K562 (cell line): Measurements from ENCODE around the gene SHISA6. TPM values are rescaled to one million over a fixed set of nuclear protein-coding genes. Genes with fewer than 3 reads are reported as not detected.

Source experiments
- ATAC-seq: fragments of 200-7000 bp; cut with Tn5 transposase; 3 replicates; pipeline ENCODE4 v1.9.1; 2020; ENCODE audit warnings: moderate library complexity
- BruUV-seq: library from RNA; stranded (reverse); fragments of 400-500 nt; replicated peaks from 2 replicates; lab custom pipeline; 2021; lab: Mats Ljungman, UMichigan
- CTCF ChIA-PET: fragments of 300-600 bp; formaldehyde crosslinking; extraction: SDS; loops from one replicate; lab custom pipeline; 2021; ENCODE audit warnings: low intra/inter-chr PET ratio; lab: Yijun Ruan, JAX
- POLR2A ChIA-PET: fragments of 300-600, 350-650 bp; sonication (Branson Sonifier 250); formaldehyde crosslinking; extraction: SDS; loops from one replicate; lab custom pipeline; 2021; ENCODE audit warnings: antibody characterized with exemption, inconsistent platforms; lab: Yijun Ruan, JAX
- DNase-seq, 4 experiments: peaks; one replicate each; pipeline versions ENCODE4 v3.0.0 to v3.0.0-alpha.2; 2011 to 2018; ENCODE audit warnings: low spot score in 3 of 4, mixed read lengths in 3 of 4; ENCODE audit errors: extremely low read depth in 1 of 4
- FAIRE-seq: peaks from 2 replicates; lab custom pipeline; 2011; peaks lifted over from hg19 to GRCh38; lab: Jason Lieb, UNC
- H2AFZ ChIP-seq: 2 replicates; pipeline ENCODE4 v1.6.0; 2011; ENCODE audit warnings: low read depth, low read length, control low read depth, inconsistent platforms
- H3K27ac ChIP-seq: fragments of 200-600 bp; 3 replicates; pipeline ENCODE4 v1.8.0; 2011; ENCODE audit warnings: low read depth, mild to moderate bottlenecking, control low read depth, inconsistent platforms, low read length, moderate library complexity, mixed read lengths; ENCODE audit errors: extremely low read depth
- H3K27me3 ChIP-seq, 2 experiments: fragments of 300-600 bp in 1 of 2; 2 replicates in 1 of 2; 3 replicates in 1 of 2; pipeline versions ENCODE4 v1.6.0 to v1.8.0; 2011; ENCODE audit warnings: inconsistent platforms in 2 of 2, low read length in 2 of 2, mild to moderate bottlenecking in 1 of 2, mixed read lengths in 1 of 2, moderate library complexity in 1 of 2; ENCODE audit not compliant: control insufficient read depth in 2 of 2, insufficient read depth in 2 of 2
- H3K36me3 ChIP-seq: fragments of 300-600 bp; 3 replicates; pipeline ENCODE4 v1.8.0; 2011; ENCODE audit warnings: mild to moderate bottlenecking, low read length, inconsistent platforms; ENCODE audit not compliant: control insufficient read depth, insufficient read depth
- H3K4me1 ChIP-seq, 2 experiments: fragments of 200-600 bp in 1 of 2; replicated peaks in 1 of 2; 2 replicates in 1 of 2; 3 replicates in 1 of 2; pipeline versions ENCODE4 v1.5.1 to v1.8.0; 2011; ENCODE audit warnings: inconsistent platforms in 2 of 2, low read length in 2 of 2, mild to moderate bottlenecking in 1 of 2, mixed read lengths in 1 of 2, moderate library complexity in 1 of 2; ENCODE audit not compliant: control insufficient read depth in 2 of 2, insufficient read depth in 2 of 2
- H3K4me2 ChIP-seq: 2 replicates; pipeline ENCODE4 v1.6.1; 2011; ENCODE audit warnings: low read length, control low read depth, inconsistent platforms, mixed read lengths; ENCODE audit not compliant: insufficient read depth
- H3K4me3 ChIP-seq: fragments of 200-600 bp; sonication (generic), shearing (Covaris generic); 2 replicates; pipeline ENCODE4 v1.5.1; 2016; ENCODE audit warnings: control low read depth, inconsistent platforms
- H3K79me2 ChIP-seq: fragments of 200-600 bp; 3 replicates; pipeline ENCODE4 v1.8.0; 2011; ENCODE audit warnings: low read length, inconsistent platforms; ENCODE audit not compliant: control insufficient read depth, insufficient read depth
- H3K9ac ChIP-seq, 2 experiments: 2 replicates each; pipeline versions ENCODE4 v1.6.0 to v1.6.1; 2011; ENCODE audit warnings: low read depth in 2 of 2, low read length in 2 of 2, control low read depth in 1 of 2, inconsistent platforms in 1 of 2, mild to moderate bottlenecking in 1 of 2, mixed read lengths in 1 of 2; ENCODE audit not compliant: insufficient read depth in 1 of 2
- H3K9me1 ChIP-seq: one replicate; pipeline ENCODE4 v1.6.0; 2011; ENCODE audit warnings: inconsistent platforms, mild to moderate bottlenecking, low read length, moderate library complexity; ENCODE audit not compliant: control insufficient read depth, insufficient read depth
- H3K9me3 ChIP-seq: replicated peaks from 2 replicates; pipeline ENCODE4 v1.5.1; 2011; ENCODE audit warnings: low read depth, low read length, inconsistent platforms; ENCODE audit not compliant: control insufficient read depth, insufficient read depth
- H4K20me1 ChIP-seq: replicated peaks from 2 replicates; pipeline ENCODE4 v1.6.1; 2011; ENCODE audit warnings: low read length, inconsistent platforms, mixed read lengths; ENCODE audit not compliant: control insufficient read depth, insufficient read depth
- ARHGAP35 ChIP-seq: fragments of 450-650 bp; IDR thresholded peaks from 2 replicates; pipeline ENCODE4 v1.6.1; 2018; ENCODE audit not compliant: partially characterized antibody
- BHLHE40 ChIP-seq: IDR thresholded peaks from 2 replicates; pipeline ENCODE4 v1.6.1; 2011; ENCODE audit warnings: low read length, improper control_type of control experiment
- KDM4B ChIP-seq, 2 experiments: fragments of 450-650 bp in 1 of 2; sonication (generic) in 1 of 2; IDR thresholded peaks; 2 replicates each; pipeline ENCODE4 v1.6.1; 2016 to 2017; ENCODE audit warnings: borderline replicate concordance in 2 of 2, antibody characterized with exemption in 1 of 2, low read depth in 1 of 2, mild to moderate bottlenecking in 1 of 2
- NELFE ChIP-seq: IDR thresholded peaks from 2 replicates; pipeline ENCODE4 v1.6.1; 2011; ENCODE audit warnings: mild to moderate bottlenecking; ENCODE audit not compliant: insufficient read depth, insufficient read length
- NR2F6 ChIP-seq: fragments of 450-650 bp; formaldehyde crosslinking; IDR thresholded peaks from 2 replicates; pipeline ENCODE4 v1.4.0; 2020; ENCODE audit warnings: mild to moderate bottlenecking
- RB1 ChIP-seq: fragments of 450-650 bp; IDR thresholded peaks from 2 replicates; pipeline ENCODE4 v1.6.1; 2017; ENCODE audit warnings: low read depth, mild to moderate bottlenecking
- SIN3B ChIP-seq: fragments of 450-650 bp; IDR thresholded peaks from 2 replicates; pipeline ENCODE4 v1.6.1; 2017; ENCODE audit warnings: low read depth, mild to moderate bottlenecking, moderate library complexity
- WHSC1 ChIP-seq: IDR thresholded peaks from one replicate; pipeline ENCODE4 v1.6.1; 2012; ENCODE audit warnings: low read length, control low read depth, inconsistent platforms
- ZNF124 ChIP-seq: sonication (generic); formaldehyde crosslinking; IDR thresholded peaks from 2 replicates; pipeline ENCODE4 v1.8.1; 2022; ENCODE audit warnings: missing genetic modification reagents
- ZNF23 ChIP-seq: fragments of 250-450 bp; sonication (Bioruptor Pico); IDR thresholded peaks from 2 replicates; pipeline ENCODE4 v1.4.0; 2020; ENCODE audit warnings: mild to moderate bottlenecking
- ZNF354B ChIP-seq: fragments of 250-450 bp; sonication (Bioruptor Pico); IDR thresholded peaks from 2 replicates; pipeline ENCODE4 v1.4.0; 2020
- ZNF384 ChIP-seq: IDR thresholded peaks from 2 replicates; pipeline ENCODE4 v1.6.1; 2012; ENCODE audit warnings: low read depth, low read length, improper control_type of control experiment
- WGBS: fragments of 100-300 bp; shearing (Covaris generic); methylation state at CpG from one replicate; pipeline ENCODE4 v1.1.6; 2016; ENCODE audit warnings: low coverage, mixed read lengths; ENCODE audit not compliant: insufficient coverage; ENCODE audit errors: missing lambda C conversion rate; 5-methylcytosine and 5-hydroxymethylcytosine counted together
- in situ Hi-C: fragments of 300-500 bp; cut with MboI; formaldehyde crosslinking; loops from 4 replicates; pipeline ENCODE4 v1.15.0; 2018; ENCODE audit warnings: inconsistent platforms, mixed read lengths
- intact Hi-C: fragments of 100-400 bp; cut with micrococcal nuclease; formaldehyde crosslinking; loops from 2 replicates; pipeline ENCODE4 v1.14.2; 2022
- polyA plus RNA-seq, 8 experiments: library from polyadenylated mRNA; depleted of rRNA in 4 of 8; stranded (reverse) in 5 of 8; unstranded in 3 of 8; fragments of >200 nt; fragmentation: Nextera tagmentation in 2 of 8; fragmentation: Illumina TruSeq in 1 of 8; extraction: Ambion mirVana in 2 of 8; extraction: Trizol in 1 of 8; gene quantifications; 2 replicates each; pipeline versions ENCODE4 v1.2.1 to v1.2.3, GENCODE V29; 2011 to 2014; ENCODE audit warnings: inconsistent platforms in 1 of 8, missing spikeins in 1 of 8
- total RNA-seq, 7 experiments: library from RNA; depleted of rRNA in 6 of 7; stranded (reverse); fragments of >200 nt in 6 of 7; fragmentation: Illumina TruSeq in 2 of 7; extraction: Trizol in 2 of 7; gene quantifications; 2 replicates each; pipeline versions ENCODE4 v1.2.1 to v1.2.3, GENCODE V29; 2011 to 2021; ENCODE audit warnings: low replicate concordance in 1 of 7
- TF ChIP-seq, protein P1 (sequence below): sonication (generic); formaldehyde crosslinking; IDR thresholded peaks from 2 replicates; pipeline ENCODE4 v1.8.1; 2023; ENCODE audit warnings: mild to moderate bottlenecking, missing genetic modification reagents, moderate library complexity
- TF ChIP-seq, protein P2 (sequence below): fragments of 250-450 bp; sonication (Bioruptor Pico); IDR thresholded peaks from 2 replicates; pipeline ENCODE4 v1.4.0; 2020; ENCODE audit warnings: mild to moderate bottlenecking
- TF ChIP-seq, protein P3 (sequence below), 2 experiments: fragments of 150-350 bp in 1 of 2; IDR thresholded peaks; 2 replicates each; pipeline ENCODE4 v1.6.1; 2012 to 2016; ENCODE audit warnings: low read depth in 2 of 2, low read length in 2 of 2, mild to moderate bottlenecking in 1 of 2, moderate library complexity in 1 of 2
- TF ChIP-seq, protein P4 (sequence below): fragments of 250-450 bp; sonication (Bioruptor Pico); IDR thresholded peaks from 2 replicates; pipeline ENCODE4 v1.5.0; 2020; ENCODE audit warnings: mild to moderate bottlenecking, borderline replicate concordance

SHISA6 gene
- total and polyA plus RNA-seq, 9 of the 15 experiments (the other 6 are each of a cell fraction or from before 2014, with no cell fraction given): not detected

DNA sequence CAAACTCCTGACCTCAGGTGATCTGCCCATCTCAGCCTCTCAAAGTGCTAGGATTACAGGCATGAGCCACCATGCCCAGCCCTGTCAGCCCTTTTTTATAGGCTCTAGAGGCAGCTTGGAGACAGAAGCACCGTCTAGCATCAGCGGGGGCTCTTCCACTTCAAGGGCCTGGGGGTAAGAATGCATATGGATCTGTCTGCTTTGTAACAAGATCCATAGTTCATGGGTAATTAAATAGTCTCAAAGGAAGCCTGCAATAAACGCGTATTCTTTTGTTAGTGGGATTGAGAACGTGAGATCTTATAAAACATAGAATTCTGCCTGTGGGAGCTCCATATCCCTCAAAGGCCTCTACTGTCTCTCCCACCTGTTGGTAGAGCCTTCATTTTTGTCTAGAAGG is 142.1 kb downstream of the SHISA6 start:
- no peak for ATAC-seq
- no peak overlapping the region for H3K4me2 ChIP-seq
- H4K20me1 ChIP-seq: no peaks in the 10 kb centered on the region
- no peaks in the 10 kb centered on the region for H3K36me3 ChIP-seq
- no peak for DNase-seq
- H3K27me3 ChIP-seq: no peaks in the 10 kb centered on the region
- in situ Hi-C loops (no loop called here), intact Hi-C loops (no loop called here)
- 2% methylated on average over 4 of the region's 5 CpGs for WGBS
- no TSS peak for BruUV-seq
- no peak overlapping the region for H3K4me3 ChIP-seq
- CTCF ChIA-PET: no interaction called here
- H3K4me1 ChIP-seq: no peaks in the 10 kb centered on the region
- FAIRE-seq: no peak
- TF ChIP-seq, protein P1, sequence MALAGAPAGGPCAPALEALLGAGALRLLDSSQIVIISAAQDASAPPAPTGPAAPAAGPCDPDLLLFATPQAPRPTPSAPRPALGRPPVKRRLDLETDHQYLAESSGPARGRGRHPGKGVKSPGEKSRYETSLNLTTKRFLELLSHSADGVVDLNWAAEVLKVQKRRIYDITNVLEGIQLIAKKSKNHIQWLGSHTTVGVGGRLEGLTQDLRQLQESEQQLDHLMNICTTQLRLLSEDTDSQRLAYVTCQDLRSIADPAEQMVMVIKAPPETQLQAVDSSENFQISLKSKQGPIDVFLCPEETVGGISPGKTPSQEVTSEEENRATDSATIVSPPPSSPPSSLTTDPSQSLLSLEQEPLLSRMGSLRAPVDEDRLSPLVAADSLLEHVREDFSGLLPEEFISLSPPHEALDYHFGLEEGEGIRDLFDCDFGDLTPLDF (CRISPR knock-in tag): no peak
- TF ChIP-seq SIN3B (no peak), KDM4B (IDR thresholded peaks at IDR 0.05; ENCODE audit: borderline replicate concordance in 2 of 2, low read depth in 1 of 2) (no peak), ZNF124 (CRISPR knock-in tag) (no peak), ZNF384 (no peak), NR2F6 (CRISPR knock-in tag) (no peak), ARHGAP35 (no peak), ZNF354B (CRISPR knock-in tag) (no peak), ZNF23 (no peak), NELFE (no peak), BHLHE40 (no peak), WHSC1 (no peak), RB1 (no peak)
- TF ChIP-seq, protein P2, sequence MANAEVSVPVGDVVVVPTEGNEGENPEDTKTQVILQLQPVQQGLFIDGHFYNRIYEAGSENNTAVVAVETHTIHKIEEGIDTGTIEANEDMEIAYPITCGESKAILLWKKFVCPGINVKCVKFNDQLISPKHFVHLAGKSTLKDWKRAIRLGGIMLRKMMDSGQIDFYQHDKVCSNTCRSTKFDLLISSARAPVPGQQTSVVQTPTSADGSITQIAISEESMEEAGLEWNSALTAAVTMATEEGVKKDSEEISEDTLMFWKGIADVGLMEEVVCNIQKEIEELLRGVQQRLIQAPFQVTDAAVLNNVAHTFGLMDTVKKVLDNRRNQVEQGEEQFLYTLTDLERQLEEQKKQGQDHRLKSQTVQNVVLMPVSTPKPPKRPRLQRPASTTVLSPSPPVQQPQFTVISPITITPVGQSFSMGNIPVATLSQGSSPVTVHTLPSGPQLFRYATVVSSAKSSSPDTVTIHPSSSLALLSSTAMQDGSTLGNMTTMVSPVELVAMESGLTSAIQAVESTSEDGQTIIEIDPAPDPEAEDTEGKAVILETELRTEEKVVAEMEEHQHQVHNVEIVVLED (CRISPR knock-in tag): no peak
- TF ChIP-seq, protein P3, sequence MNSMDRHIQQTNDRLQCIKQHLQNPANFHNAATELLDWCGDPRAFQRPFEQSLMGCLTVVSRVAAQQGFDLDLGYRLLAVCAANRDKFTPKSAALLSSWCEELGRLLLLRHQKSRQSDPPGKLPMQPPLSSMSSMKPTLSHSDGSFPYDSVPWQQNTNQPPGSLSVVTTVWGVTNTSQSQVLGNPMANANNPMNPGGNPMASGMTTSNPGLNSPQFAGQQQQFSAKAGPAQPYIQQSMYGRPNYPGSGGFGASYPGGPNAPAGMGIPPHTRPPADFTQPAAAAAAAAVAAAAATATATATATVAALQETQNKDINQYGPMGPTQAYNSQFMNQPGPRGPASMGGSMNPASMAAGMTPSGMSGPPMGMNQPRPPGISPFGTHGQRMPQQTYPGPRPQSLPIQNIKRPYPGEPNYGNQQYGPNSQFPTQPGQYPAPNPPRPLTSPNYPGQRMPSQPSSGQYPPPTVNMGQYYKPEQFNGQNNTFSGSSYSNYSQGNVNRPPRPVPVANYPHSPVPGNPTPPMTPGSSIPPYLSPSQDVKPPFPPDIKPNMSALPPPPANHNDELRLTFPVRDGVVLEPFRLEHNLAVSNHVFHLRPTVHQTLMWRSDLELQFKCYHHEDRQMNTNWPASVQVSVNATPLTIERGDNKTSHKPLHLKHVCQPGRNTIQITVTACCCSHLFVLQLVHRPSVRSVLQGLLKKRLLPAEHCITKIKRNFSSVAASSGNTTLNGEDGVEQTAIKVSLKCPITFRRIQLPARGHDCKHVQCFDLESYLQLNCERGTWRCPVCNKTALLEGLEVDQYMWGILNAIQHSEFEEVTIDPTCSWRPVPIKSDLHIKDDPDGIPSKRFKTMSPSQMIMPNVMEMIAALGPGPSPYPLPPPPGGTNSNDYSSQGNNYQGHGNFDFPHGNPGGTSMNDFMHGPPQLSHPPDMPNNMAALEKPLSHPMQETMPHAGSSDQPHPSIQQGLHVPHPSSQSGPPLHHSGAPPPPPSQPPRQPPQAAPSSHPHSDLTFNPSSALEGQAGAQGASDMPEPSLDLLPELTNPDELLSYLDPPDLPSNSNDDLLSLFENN (IDR thresholded peaks at IDR 0.05; ENCODE audit: low read depth in 2 of 2, low read length in 2 of 2): no peak
- TF ChIP-seq, protein P4, sequence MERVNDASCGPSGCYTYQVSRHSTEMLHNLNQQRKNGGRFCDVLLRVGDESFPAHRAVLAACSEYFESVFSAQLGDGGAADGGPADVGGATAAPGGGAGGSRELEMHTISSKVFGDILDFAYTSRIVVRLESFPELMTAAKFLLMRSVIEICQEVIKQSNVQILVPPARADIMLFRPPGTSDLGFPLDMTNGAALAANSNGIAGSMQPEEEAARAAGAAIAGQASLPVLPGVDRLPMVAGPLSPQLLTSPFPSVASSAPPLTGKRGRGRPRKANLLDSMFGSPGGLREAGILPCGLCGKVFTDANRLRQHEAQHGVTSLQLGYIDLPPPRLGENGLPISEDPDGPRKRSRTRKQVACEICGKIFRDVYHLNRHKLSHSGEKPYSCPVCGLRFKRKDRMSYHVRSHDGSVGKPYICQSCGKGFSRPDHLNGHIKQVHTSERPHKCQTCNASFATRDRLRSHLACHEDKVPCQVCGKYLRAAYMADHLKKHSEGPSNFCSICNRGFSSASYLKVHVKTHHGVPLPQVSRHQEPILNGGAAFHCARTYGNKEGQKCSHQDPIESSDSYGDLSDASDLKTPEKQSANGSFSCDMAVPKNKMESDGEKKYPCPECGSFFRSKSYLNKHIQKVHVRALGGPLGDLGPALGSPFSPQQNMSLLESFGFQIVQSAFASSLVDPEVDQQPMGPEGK: no peak
- TF ChIP-seq, all 486 proteins: peak for 0
- H3K9ac ChIP-seq: no peak overlapping the region
- H2AFZ ChIP-seq: no peak overlapping the region
- POLR2A ChIA-PET: no interaction called here
- no peaks in the 10 kb centered on the region for H3K9me3 ChIP-seq
- no peaks in the 10 kb centered on the region for H3K79me2 ChIP-seq
- H3K9me1 ChIP-seq: no peaks in the 10 kb centered on the region
- H3K27ac ChIP-seq: no peak overlapping the region
